Measurements from ENCODE around the gene KCNMB1.

- TF ChIP-seq CTCF (conservative IDR thresholded peaks at IDR 0.05; ENCODE audit: low read length): no peak
- no peak for TF ChIP-seq EZH2phosphoT487 (IDR thresholded peaks at IDR 0.05; ENCODE audit: borderline replicate concordance)
Observed at GRCh38 chr5:170332058-170332457, 57.1 kb downstream of the KCNMB1 start.

All from Loucy (cell line).